Liver (tissue), 9 donors: ENCODE data around the gene DGKB. TPM values are rescaled to one million over a fixed set of nuclear protein-coding genes. Genes with fewer than 3 reads are reported as not detected.

Source experiments
- DNase-seq: peaks from one replicate; pipeline ENCODE4 v3.0.0-alpha.2; 2017; ENCODE audit warnings: low spot score
- H3K27ac ChIP-seq, 2 donors: one replicate each; pipeline ENCODE4 v1.7.0; 2013; ENCODE audit warnings: inconsistent platforms in 2 of 2, low read length in 2 of 2, control low read depth in 1 of 2, low read depth in 1 of 2, mild to moderate bottlenecking in 1 of 2
- H3K27me3 ChIP-seq, 4 donors: one replicate each; pipeline versions ENCODE4 v1.6.1 to v1.7.0; 2013; ENCODE audit warnings: low read length in 3 of 4, inconsistent platforms in 1 of 4, mild to moderate bottlenecking in 1 of 4, moderate library complexity in 1 of 4; ENCODE audit not compliant: control insufficient read depth in 4 of 4, insufficient read depth in 4 of 4
- H3K36me3 ChIP-seq, 4 donors: one replicate each; pipeline versions ENCODE4 v1.6.1 to v1.7.0; 2013; ENCODE audit warnings: low read length in 3 of 4, mild to moderate bottlenecking in 3 of 4, low read depth in 1 of 4, moderate library complexity in 1 of 4; ENCODE audit not compliant: control insufficient read depth in 4 of 4, insufficient read depth in 3 of 4
- H3K4me1 ChIP-seq, 4 donors: one replicate each; pipeline versions ENCODE4 v1.6.1 to v1.7.0; 2013; ENCODE audit warnings: low read length in 3 of 4, mild to moderate bottlenecking in 3 of 4, moderate library complexity in 1 of 4; ENCODE audit not compliant: control insufficient read depth in 4 of 4, insufficient read depth in 4 of 4
- H3K4me3 ChIP-seq, 3 donors: one replicate each; pipeline versions ENCODE4 v1.6.1 to v1.7.0; 2013; ENCODE audit warnings: low read length in 3 of 3, control low read depth in 1 of 3, low read depth in 1 of 3, mild to moderate bottlenecking in 1 of 3
- H3K9ac ChIP-seq, 2 donors: one replicate each; pipeline ENCODE4 v1.7.0; 2013; ENCODE audit warnings: low read length in 2 of 2, mild to moderate bottlenecking in 2 of 2, moderate library complexity in 2 of 2, control low read depth in 1 of 2, low read depth in 1 of 2
- H3K9me3 ChIP-seq, 4 donors: one replicate each; pipeline versions ENCODE4 v1.6.1 to v1.7.0; 2013; ENCODE audit warnings: low read length in 3 of 4; ENCODE audit not compliant: control insufficient read depth in 4 of 4
- ATF3 ChIP-seq: IDR thresholded peaks from 2 replicates; pipeline ENCODE4 v1.6.1; 2016; ENCODE audit warnings: antibody characterized with exemption
- CTCF ChIP-seq: fragments of 150-350 bp; IDR thresholded peaks from 2 replicates; pipeline ENCODE4 v1.5.1; 2017; ENCODE audit warnings: improper control_type of control experiment, low read depth, low read length; ENCODE audit not compliant: missing input control
- EGR1 ChIP-seq, 2 donors: IDR thresholded peaks; 2 replicates each; pipeline ENCODE4 v1.6.1; 2016 to 2018; ENCODE audit warnings: antibody characterized with exemption in 2 of 2, low read depth in 2 of 2
- FOXA1 ChIP-seq: IDR thresholded peaks from 2 replicates; pipeline ENCODE4 v1.6.1; 2016; ENCODE audit warnings: antibody characterized with exemption
- FOXA2 ChIP-seq: IDR thresholded peaks from 2 replicates; pipeline ENCODE4 v1.6.1; 2016; ENCODE audit warnings: antibody characterized with exemption
- GABPA ChIP-seq, 2 donors: IDR thresholded peaks in 1 of 2; conservative IDR thresholded peaks in 1 of 2; 2 replicates each; pipeline ENCODE4 v1.6.1; 2016; ENCODE audit warnings: antibody characterized with exemption in 2 of 2, mild to moderate bottlenecking in 1 of 2, moderate library complexity in 1 of 2
- HNF4A ChIP-seq, 2 donors: conservative IDR thresholded peaks; 2 replicates each; pipeline ENCODE4 v1.6.1; 2016; ENCODE audit warnings: antibody characterized with exemption in 2 of 2, mild to moderate bottlenecking in 2 of 2
- HNF4G ChIP-seq: IDR thresholded peaks from 2 replicates; pipeline ENCODE4 v1.6.1; 2016; ENCODE audit warnings: antibody characterized with exemption
- JUND ChIP-seq, 2 donors: IDR thresholded peaks; 2 replicates each; pipeline ENCODE4 v1.6.1; 2016; ENCODE audit warnings: antibody characterized with exemption in 2 of 2
- MAX ChIP-seq: IDR thresholded peaks from 2 replicates; pipeline ENCODE4 v1.6.1; 2016; ENCODE audit warnings: antibody characterized with exemption
- NR2F2 ChIP-seq: IDR thresholded peaks from 2 replicates; pipeline ENCODE4 v1.6.1; 2016; ENCODE audit warnings: antibody characterized with exemption
- REST ChIP-seq: IDR thresholded peaks from 2 replicates; pipeline ENCODE4 v1.6.1; 2016; ENCODE audit warnings: antibody characterized with exemption, mild to moderate bottlenecking
- RXRA ChIP-seq, 2 donors: IDR thresholded peaks; 2 replicates each; pipeline ENCODE4 v1.6.1; 2017 to 2018; ENCODE audit warnings: antibody characterized with exemption in 2 of 2, mild to moderate bottlenecking in 1 of 2
- SP1 ChIP-seq: IDR thresholded peaks from 2 replicates; pipeline ENCODE4 v1.6.1; 2018; ENCODE audit warnings: antibody characterized with exemption, mild to moderate bottlenecking
- YY1 ChIP-seq: IDR thresholded peaks from 2 replicates; pipeline ENCODE4 v1.6.1; 2016; ENCODE audit warnings: antibody characterized with exemption, mild to moderate bottlenecking
- WGBS: extraction: QIAGEN DNeasy Blood & Tissue Kit; methylation state at CpG from one replicate; pipeline ENCODE4 v1.1.7; 2013; 5-methylcytosine and 5-hydroxymethylcytosine counted together
- polyA plus RNA-seq, 2 donors: library from polyadenylated mRNA; stranded (reverse) in 1 of 2; unstranded in 1 of 2; fragments of 200-250 nt in 1 of 2; fragments of >200 nt in 1 of 2; fragmentation: Nextera tagmentation in 1 of 2; extraction: Ambion mirVana in 1 of 2; gene quantifications; one replicate each; pipeline versions ENCODE4 v1.2.1 to v1.2.3, GENCODE V29; 2013 to 2015
- total RNA-seq, 2 donors: library from RNA; depleted of rRNA; stranded (reverse); fragments of >200 nt; gene quantifications; one replicate each; pipeline ENCODE4 v1.2.3, GENCODE V29; 2014
- donor health status: healthy.
- donor health status: healthy.
- donor health status: healthy.
- donor health status: healthy.
- donor health status: healthy.

The DGKB gene
- total and polyA plus RNA-seq, 4 donors = 0.09 to 0.42 TPM; not detected in 2

GRCh38 chr7:14908697-14909096, 6.1 kb upstream of the DGKB start (continued):
- TF ChIP-seq MAX = no peak

GRCh38 chr7:14905764-14906163, 3.2 kb upstream of the DGKB start:
- H3K4me3 ChIP-seq = no peak overlapping the region
- no peak overlapping the region for H3K27ac ChIP-seq
- no peak overlapping the region for H3K9ac ChIP-seq
- no peak for DNase-seq
- no peaks in the 10 kb centered on the region for H3K36me3 ChIP-seq
- peaks cover 0 to 3% (median 0%) of the 10 kb centered on the region in 4 donors for H3K4me1 ChIP-seq
- no peaks in the 10 kb centered on the region for H3K9me3 ChIP-seq
- H3K27me3 ChIP-seq = no peaks in the 10 kb centered on the region
- WGBS = 68% methylated on average over 4 of the region's 4 CpGs
- TF ChIP-seq HNF4G (no peak), HNF4A (conservative IDR thresholded peaks at IDR 0.05) (no peak), REST (no peak), GABPA (IDR thresholded peaks at IDR 0.05 in 1 of 2, conservative IDR thresholded peaks at IDR 0.05 in 1 of 2) (no peak), YY1 (no peak), FOXA1 (no peak), CTCF (no peak), NR2F2 (no peak), MAX (no peak), RXRA (IDR thresholded peaks at IDR 0.05) (no peak), FOXA2 (no peak), ATF3 (no peak)

- no peaks in the 10 kb centered on the region for H3K9me3 ChIP-seq
- TF ChIP-seq JUND (IDR thresholded peaks at IDR 0.05) (no peak), EGR1 (IDR thresholded peaks at IDR 0.05; ENCODE audit: low read depth in 2 of 2) (no peak), SP1 (no peak), HNF4A (conservative IDR thresholded peaks at IDR 0.05) (no peak), CTCF (no peak), NR2F2 (no peak), RXRA (IDR thresholded peaks at IDR 0.05) (no peak), MAX (no peak), HNF4G (no peak), GABPA (IDR thresholded peaks at IDR 0.05 in 1 of 2, conservative IDR thresholded peaks at IDR 0.05 in 1 of 2) (no peak)
- H3K4me1 ChIP-seq = peaks cover 0 to 3% (median 0%) of the 10 kb centered on the region in 4 donors
- DNase-seq = no peak
- no peak overlapping the region for H3K9ac ChIP-seq
- 89% methylated on average over 4 of the region's 4 CpGs for WGBS
- H3K27ac ChIP-seq = no peak overlapping the region
- no peaks in the 10 kb centered on the region for H3K36me3 ChIP-seq
- H3K27me3 ChIP-seq = no peaks in the 10 kb centered on the region
- no peak overlapping the region for H3K4me3 ChIP-seq
These were observed 2.5 kb downstream of the DGKB start for GRCh38 chr7:14900051-14900450.
